Measurements from ENCODE around the gene TBC1D10B.
A peak's percentile ranks its signal among the peaks of the same experiment; 100 is the strongest.

Gene TBC1D10B, protein sequence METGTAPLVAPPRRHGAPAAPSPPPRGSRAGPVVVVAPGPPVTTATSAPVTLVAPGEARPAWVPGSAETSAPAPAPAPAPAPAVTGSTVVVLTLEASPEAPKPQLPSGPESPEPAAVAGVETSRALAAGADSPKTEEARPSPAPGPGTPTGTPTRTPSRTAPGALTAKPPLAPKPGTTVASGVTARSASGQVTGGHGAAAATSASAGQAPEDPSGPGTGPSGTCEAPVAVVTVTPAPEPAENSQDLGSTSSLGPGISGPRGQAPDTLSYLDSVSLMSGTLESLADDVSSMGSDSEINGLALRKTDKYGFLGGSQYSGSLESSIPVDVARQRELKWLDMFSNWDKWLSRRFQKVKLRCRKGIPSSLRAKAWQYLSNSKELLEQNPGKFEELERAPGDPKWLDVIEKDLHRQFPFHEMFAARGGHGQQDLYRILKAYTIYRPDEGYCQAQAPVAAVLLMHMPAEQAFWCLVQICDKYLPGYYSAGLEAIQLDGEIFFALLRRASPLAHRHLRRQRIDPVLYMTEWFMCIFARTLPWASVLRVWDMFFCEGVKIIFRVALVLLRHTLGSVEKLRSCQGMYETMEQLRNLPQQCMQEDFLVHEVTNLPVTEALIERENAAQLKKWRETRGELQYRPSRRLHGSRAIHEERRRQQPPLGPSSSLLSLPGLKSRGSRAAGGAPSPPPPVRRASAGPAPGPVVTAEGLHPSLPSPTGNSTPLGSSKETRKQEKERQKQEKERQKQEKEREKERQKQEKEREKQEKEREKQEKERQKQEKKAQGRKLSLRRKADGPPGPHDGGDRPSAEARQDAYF

DNA sequence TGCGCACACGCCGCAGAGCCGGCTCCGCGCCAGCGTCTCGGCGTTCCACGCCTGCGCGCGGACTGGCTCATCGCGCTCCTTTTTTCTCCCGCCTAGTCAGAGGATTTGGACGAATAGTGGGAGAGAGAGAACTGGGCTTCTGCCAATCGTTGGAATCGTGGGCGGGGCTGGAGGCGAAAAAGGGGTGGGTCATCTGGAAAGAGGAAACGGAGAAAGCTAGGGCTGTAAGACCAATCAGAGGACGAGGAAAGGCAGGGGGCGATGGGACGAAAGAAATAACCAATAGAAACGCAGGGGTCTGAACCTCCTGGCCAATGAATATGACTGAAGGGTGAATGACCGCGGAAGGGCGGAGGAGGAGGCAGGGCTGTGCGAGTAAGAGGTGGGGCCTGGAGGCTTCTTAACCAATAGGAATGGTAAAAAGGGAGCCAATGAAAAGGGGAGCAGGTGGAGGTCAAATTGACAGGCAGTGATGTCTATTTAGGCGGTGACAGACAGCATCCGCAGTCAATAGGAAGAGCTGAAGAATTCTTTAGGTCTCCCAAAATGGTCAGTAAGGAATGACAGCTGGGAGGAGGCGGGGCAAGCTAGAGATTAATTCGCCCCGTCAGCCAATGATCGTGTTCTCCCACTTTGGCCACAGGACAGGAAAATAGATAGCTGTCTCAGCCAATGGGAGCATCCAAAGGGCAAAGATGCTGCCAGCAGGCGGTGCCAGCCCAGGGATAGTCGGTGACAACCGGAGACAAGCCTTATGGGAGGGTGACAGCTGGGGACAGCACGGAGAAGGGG, at the start of gene TBC1D10B:
TSS of gene TBC1D10B (minus strand) at position 39 of the 792 bp plus-strand sequence. CDS start 311 bp downstream, outside the sequence.
- Histone ChIP-seq H3K4me1 (ENCODE audit: control insufficient read depth, insufficient read depth, low read length) (peaks cover 9% of the 10 kb centered on the region), H3K27me3 (ENCODE audit: control insufficient read depth, insufficient read depth, low read length) (no peaks in the 10 kb centered on the region), H3K9ac (ENCODE audit: low read length) (peak within 1 kb of the TSS; percentile 80), H3K36me3 (ENCODE audit: control insufficient read depth, insufficient read depth, low read length) (no peaks in the 10 kb centered on the region), H3K4me3 (ENCODE audit: low read length) (peak within 1 kb of the TSS; percentile 90), H3K27ac (ENCODE audit: low read depth, low read length) (peak within 1 kb of the TSS; percentile 89)

DNA sequence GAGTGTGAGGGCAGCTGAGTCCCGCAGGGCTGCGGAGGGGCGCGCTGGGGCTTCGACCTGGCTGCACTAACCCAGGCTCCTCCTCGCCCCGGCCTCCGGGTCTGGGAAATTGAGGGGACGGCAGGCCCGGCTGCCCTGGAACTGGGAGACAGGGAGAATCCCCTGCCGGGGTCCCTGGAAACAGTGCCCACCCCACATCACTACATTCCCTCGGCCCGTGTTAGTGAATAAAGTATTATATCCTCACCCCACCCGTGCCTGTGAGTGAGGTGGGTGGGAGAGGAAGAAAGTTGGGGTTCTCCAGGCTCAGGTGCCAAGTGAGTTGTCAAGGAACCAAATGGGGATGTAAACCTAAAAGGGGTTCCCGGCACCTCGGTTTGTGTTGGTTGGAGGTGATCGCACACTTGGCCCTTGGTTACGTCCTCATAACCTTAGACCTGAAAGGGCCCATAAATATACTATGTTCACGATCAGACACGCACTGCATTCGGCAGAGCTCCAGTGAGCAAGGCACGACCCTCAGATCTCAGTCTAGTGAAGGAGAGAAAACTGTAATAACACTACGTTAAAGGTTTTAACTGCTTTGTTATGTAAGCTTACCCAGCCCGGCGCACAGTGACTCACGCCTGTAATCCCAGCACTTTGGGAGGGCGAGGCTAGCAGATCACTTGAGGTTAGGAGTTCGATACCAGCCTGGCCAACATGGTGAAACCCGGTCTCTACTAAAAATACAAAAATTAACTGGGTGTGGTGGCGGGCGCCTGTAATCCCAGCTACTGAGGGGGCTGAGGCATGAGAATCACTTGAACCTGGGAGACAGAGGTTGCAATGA, 48.3 kb upstream of the TBC1D10B start:
- Histone ChIP-seq H3K36me3 (ENCODE audit: control insufficient read depth, insufficient read depth, low read length) (peaks cover 15% of the 10 kb centered on the region), H3K27me3 (ENCODE audit: control insufficient read depth, insufficient read depth, low read length) (no peaks in the 10 kb centered on the region), H3K9ac (ENCODE audit: low read length) (no peak overlapping the region), H3K27ac (ENCODE audit: low read depth, low read length) (peak overlapping the region; percentile 74), H3K4me3 (ENCODE audit: low read length) (peak overlapping the region; percentile 66), H3K4me1 (ENCODE audit: control insufficient read depth, insufficient read depth, low read length) (no peaks in the 10 kb centered on the region)

DNA sequence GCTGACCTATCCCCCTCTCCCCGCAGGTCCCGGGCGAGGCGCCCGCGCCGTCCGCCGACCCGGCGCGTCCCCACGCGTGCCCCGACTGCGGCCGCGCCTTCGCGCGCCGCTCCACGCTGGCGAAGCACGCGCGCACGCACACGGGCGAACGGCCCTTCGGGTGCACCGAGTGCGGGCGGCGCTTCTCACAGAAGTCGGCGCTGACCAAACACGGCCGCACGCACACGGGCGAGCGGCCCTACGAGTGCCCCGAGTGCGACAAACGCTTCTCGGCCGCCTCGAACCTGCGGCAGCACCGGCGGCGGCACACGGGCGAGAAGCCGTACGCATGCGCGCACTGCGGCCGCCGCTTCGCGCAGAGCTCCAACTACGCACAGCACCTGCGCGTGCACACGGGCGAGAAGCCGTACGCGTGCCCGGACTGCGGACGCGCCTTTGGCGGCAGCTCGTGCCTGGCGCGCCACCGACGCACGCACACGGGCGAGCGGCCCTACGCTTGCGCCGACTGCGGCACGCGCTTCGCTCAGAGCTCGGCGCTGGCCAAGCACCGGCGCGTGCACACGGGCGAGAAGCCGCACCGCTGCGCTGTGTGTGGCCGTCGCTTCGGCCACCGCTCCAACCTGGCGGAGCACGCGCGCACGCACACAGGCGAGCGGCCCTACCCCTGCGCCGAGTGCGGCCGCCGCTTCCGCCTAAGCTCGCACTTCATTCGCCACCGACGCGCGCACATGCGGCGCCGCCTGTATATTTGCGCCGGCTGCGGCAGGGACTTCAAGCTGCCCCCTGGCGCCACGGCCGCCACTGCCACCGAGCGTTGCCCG, 47.4 kb upstream of the TBC1D10B start:
- H3K27ac ChIP-seq (ENCODE audit: low read depth, low read length) = peak overlapping the region; percentile 82
- H3K36me3 ChIP-seq (ENCODE audit: control insufficient read depth, insufficient read depth, low read length) = peaks cover 16% of the 10 kb centered on the region
- no peaks in the 10 kb centered on the region for H3K4me1 ChIP-seq (ENCODE audit: control insufficient read depth, insufficient read depth, low read length)
- peak overlapping the region; percentile 66 for H3K4me3 ChIP-seq (ENCODE audit: low read length)
- no peaks in the 10 kb centered on the region for H3K27me3 ChIP-seq (ENCODE audit: control insufficient read depth, insufficient read depth, low read length)
- H3K9ac ChIP-seq (ENCODE audit: low read length) = no peak overlapping the region

DNA sequence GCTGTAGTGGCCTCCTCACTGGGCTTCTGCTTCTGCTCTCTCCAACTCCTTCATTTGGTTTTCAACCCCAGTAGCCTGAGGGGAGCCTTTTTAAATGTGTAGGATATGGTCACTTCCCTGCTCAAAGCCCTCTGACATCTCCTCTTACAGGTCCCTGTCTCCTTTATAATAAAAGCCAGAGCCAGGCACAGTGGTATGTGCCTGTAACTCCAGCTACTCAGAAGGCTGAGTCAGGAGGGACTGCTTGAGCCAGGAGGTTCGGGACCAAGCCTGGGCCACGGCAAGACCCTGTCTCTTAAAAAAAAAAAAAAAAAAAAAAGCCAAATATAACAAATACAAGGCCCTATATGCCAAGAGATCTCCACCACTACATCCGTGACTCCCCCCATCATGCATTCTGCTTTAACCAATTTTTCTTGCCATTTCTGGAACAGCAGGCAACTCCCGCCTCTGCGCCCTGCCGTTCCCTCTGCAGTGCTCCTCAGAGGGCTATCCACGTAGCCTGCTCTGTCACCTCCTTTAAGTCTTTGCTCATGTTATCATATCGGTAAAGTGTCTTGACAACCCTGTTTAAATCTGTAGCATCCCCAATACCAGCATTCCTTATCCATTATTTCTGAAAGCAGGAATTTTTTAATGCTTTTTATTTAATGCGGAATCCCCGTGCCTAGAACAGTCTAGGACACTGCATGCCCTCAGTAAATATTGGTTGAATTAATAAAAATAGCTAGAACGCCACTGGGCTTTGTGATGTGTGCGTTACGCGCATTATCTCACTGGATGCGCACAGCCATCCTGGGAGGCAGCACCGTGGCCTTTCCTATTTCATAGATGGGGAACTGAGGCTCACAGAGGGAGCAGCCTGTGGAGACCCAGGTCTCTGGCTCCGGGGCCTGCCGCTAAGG, 46.6 kb upstream of the TBC1D10B start:
- peak overlapping the region; percentile 66 for H3K4me3 ChIP-seq (ENCODE audit: low read length)
- H3K36me3 ChIP-seq (ENCODE audit: control insufficient read depth, insufficient read depth, low read length) = peaks cover 16% of the 10 kb centered on the region
- peak overlapping the region; percentile 82 for H3K27ac ChIP-seq (ENCODE audit: low read depth, low read length)
- no peaks in the 10 kb centered on the region for H3K27me3 ChIP-seq (ENCODE audit: control insufficient read depth, insufficient read depth, low read length)
- H3K9ac ChIP-seq (ENCODE audit: low read length) = peak overlapping the region; percentile 53
- H3K4me1 ChIP-seq (ENCODE audit: control insufficient read depth, insufficient read depth, low read length) = no peaks in the 10 kb centered on the region

DNA sequence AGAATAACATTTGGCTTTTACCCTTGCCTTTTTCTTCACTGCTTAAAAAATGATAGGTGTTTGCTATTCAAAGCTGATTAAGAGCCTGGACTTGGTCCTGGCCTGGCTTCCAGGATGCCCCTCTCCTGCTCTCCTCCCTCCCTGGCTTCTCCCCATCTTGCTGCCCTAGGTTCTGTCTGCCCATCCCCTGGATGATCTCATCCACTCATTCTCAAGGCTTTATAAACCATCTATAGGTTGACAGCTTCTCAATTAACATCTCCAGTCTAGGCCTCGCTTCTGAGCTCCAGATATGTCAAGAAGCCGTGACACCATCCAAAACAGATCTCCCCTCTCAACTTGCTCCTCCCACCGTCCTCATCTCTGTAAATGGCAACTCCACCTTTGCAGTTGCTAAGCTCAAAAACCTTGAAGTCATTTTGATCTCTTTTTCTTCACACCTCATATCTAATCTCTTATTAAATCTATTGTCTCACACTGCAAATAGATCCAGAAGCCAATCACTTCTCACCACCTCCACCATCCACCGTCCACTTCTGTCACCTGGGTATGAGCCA, 45.8 kb upstream of the TBC1D10B start:
- H3K4me1 ChIP-seq (ENCODE audit: control insufficient read depth, insufficient read depth, low read length) = no peaks in the 10 kb centered on the region
- H3K9ac ChIP-seq (ENCODE audit: low read length) = no peak overlapping the region
- no peak overlapping the region for H3K27ac ChIP-seq (ENCODE audit: low read depth, low read length)
- no peak overlapping the region for H3K4me3 ChIP-seq (ENCODE audit: low read length)
- H3K27me3 ChIP-seq (ENCODE audit: control insufficient read depth, insufficient read depth, low read length) = no peaks in the 10 kb centered on the region
- H3K36me3 ChIP-seq (ENCODE audit: control insufficient read depth, insufficient read depth, low read length) = peaks cover 20% of the 10 kb centered on the region

DNA sequence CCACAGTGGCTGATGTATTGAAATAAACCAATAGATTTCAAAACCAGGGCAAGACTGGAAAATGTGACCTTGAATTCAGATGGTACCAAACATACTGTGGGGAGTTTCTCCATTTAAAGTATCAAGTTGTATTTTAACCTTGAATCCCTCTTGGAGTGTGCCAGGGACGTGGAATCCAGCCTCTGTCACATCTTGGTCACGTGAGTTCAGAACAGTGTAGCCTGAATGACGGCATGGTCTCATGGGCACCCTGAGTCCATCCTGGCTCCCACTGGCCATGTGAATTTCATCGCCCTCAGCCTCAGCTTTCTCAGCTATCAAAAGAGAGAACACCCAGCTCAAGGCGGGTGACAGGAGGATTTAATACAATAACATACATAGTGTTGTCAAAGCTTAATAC, 43.9 kb upstream of the TBC1D10B start:
- Histone ChIP-seq H3K36me3 (ENCODE audit: control insufficient read depth, insufficient read depth, low read length) (peaks cover 16% of the 10 kb centered on the region), H3K27me3 (ENCODE audit: control insufficient read depth, insufficient read depth, low read length) (no peaks in the 10 kb centered on the region), H3K27ac (ENCODE audit: low read depth, low read length) (no peak overlapping the region), H3K9ac (ENCODE audit: low read length) (no peak overlapping the region), H3K4me1 (ENCODE audit: control insufficient read depth, insufficient read depth, low read length) (peaks cover 6% of the 10 kb centered on the region), H3K4me3 (ENCODE audit: low read length) (no peak overlapping the region)

DNA sequence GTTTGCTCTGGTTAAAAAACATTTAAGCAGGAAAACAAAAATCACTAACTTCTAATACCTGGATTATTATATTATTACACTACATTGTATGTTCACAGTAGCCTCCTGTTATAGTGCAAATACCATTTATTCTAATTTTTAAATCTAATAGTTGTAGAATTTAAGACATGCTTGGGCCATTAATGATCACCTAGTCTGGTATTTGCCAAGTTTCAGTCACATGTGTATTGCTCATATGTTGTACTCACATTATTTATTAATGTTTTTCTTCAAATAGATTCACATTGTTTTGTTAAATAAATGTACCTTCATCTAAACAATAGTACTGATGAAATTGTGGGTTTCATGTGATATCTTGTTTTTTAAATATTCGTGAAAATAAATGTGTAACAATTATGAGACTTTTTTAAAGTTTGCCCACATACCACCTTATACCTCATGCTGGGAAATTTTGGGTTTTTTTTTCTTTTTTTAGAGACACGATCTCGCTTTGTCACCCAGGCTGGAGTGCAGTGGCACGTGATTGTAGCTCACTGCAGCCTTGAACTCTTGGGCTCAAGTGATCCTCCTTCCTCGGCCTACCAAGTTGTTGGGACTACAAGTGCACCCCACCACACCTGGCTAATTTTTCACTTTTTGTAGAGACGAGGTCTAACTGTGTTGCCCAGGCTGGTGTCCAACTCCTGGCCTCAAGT, 43.0 kb upstream of the TBC1D10B start:
- no peak overlapping the region for H3K9ac ChIP-seq (ENCODE audit: low read length)
- peaks cover 16% of the 10 kb centered on the region for H3K36me3 ChIP-seq (ENCODE audit: control insufficient read depth, insufficient read depth, low read length)
- peaks cover 11% of the 10 kb centered on the region for H3K4me1 ChIP-seq (ENCODE audit: control insufficient read depth, insufficient read depth, low read length)
- H3K27me3 ChIP-seq (ENCODE audit: control insufficient read depth, insufficient read depth, low read length) = no peaks in the 10 kb centered on the region
- no peak overlapping the region for H3K27ac ChIP-seq (ENCODE audit: low read depth, low read length)
- H3K4me3 ChIP-seq (ENCODE audit: low read length) = no peak overlapping the region

DNA sequence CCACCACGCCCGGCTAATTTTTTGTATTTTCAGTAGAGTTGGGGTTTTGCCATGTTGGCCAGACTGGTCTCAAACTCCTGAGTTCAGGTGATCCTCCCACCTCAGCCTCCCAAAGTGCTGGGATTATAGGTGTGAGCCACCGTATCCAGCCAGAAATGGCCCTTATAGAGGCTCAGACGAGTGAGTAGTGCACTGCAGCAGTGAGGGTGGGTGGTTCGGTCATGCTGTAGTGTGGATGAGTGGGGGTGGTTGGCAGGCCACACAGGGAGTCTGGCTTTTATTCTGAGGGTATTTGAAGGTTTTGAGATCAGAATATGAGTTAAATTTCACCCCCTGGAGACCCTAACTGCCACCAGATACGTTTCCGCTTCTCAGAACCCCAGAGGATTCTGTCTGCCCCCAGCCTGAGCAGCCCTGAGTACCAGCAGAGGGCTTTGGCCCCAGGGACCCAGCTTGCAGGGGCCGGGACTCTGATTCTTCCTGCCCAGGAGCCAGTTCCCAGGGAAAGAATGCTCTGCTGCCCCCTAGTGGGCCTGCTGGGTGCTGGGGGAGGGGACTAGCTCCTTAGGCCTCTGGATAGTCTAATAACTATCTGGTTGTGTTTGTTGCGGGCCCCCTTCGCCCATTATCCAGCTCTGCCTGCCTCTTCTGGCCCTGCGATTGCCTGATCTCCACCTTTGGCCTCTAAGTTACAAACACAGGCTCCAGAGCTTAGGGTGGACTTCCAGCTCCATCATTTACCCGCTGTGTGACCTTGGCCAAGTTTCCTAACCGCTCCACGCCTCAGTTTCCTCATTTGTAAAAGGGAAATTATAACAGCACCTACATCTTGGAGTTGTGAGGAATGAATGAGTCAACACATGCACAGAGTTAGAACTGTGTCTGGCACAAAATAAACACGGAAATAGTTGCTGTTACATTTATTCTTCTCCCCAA, 39.1 kb upstream of the TBC1D10B start:
- peak overlapping the region; percentile 1 for H3K27ac ChIP-seq (ENCODE audit: low read depth, low read length)
- H3K27me3 ChIP-seq (ENCODE audit: control insufficient read depth, insufficient read depth, low read length) = no peaks in the 10 kb centered on the region
- H3K36me3 ChIP-seq (ENCODE audit: control insufficient read depth, insufficient read depth, low read length) = peaks cover 16% of the 10 kb centered on the region
- H3K9ac ChIP-seq (ENCODE audit: low read length) = no peak overlapping the region
- H3K4me1 ChIP-seq (ENCODE audit: control insufficient read depth, insufficient read depth, low read length) = peaks cover 14% of the 10 kb centered on the region
- H3K4me3 ChIP-seq (ENCODE audit: low read length) = no peak overlapping the region

DNA sequence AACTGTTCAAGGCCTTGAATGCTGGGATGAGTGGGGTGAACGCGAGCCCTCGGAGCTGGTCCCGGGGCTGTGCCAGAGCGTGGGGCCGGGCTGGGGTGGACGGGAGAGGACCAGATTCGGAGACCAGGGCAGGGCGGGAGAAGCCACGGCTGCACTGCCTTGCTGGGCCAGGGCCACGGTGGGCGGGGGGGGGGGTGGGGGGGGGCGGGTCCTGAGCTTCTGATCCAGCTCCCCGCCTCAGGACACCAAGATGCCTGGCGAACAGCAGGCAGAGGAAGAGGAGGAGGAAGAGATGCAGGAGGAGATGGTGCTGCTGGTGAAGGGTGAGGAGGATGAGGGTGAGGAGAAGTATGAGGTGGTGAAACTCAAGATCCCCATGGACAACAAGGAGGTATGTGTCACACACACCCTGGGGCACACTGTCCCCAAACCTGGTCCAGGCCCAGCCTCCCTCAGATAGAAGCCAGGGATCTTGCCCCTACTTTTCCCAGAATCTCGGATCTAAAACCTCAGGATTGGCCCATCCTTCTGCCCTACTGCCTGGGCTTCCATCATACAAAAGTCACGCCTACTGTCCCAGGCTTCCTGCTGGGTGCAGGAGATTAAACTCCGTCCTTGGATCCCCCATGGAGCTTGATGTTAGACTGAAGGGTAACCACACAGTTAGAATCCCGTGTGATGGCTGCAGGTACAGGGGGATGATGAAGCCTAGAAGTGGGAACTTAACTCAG, 37.7 kb upstream of the TBC1D10B start:
- Histone ChIP-seq H3K27me3 (ENCODE audit: control insufficient read depth, insufficient read depth, low read length) (no peaks in the 10 kb centered on the region), H3K4me3 (ENCODE audit: low read length) (peak overlapping the region; percentile 84), H3K4me1 (ENCODE audit: control insufficient read depth, insufficient read depth, low read length) (peaks cover 14% of the 10 kb centered on the region), H3K9ac (ENCODE audit: low read length) (peak overlapping the region; percentile 32), H3K27ac (ENCODE audit: low read depth, low read length) (peak overlapping the region; percentile 84), H3K36me3 (ENCODE audit: control insufficient read depth, insufficient read depth, low read length) (peaks cover 8% of the 10 kb centered on the region)

All from rectal smooth muscle tissue (tissue), 1 donor.